ENCODE data around the gene TPM1. TPM values are rescaled to one million over a fixed set of nuclear protein-coding genes. Genes with fewer than 3 reads are reported as not detected.

Gene TPM1
- total and polyA plus RNA-seq, 2 of the 4 experiments (the other 2 are of a cell fraction): 661 to 1,623 TPM

DNA sequence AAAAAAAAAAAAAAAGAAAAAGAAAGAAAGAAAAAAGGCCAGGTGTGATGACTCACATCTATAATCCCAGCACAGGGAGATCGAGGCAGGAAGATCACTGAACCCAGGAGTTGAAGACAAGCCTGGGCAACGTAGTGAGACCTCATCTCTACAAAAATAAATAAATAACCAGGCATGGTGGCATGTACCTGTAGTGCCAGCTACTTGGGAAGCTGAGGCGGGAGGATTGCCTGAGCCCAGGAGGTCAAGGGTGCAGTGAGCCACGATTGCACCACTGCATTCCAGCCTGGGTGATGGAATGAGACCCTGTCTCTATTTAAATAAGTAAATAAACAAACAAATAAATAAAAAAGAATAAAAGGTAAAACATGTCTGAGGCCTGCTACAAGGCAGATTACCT is 39.8 kb downstream of the TPM1 start:
- Histone ChIP-seq H2BK120ac (ENCODE audit: low read depth, low read length) (no peak overlapping the region), H3K4me3 (ENCODE audit: insufficient read depth, low read depth, low read length) (no peak overlapping the region), H4K20me1 (ENCODE audit: insufficient read depth, low read length) (no peaks in the 10 kb centered on the region), H3K18ac (ENCODE audit: low read depth, low read length) (no peak overlapping the region), H3K14ac (replicated peaks; ENCODE audit: low read depth, low read length) (no peak overlapping the region), H3K9me1 (ENCODE audit: insufficient read depth, low read length) (peaks cover 14% of the 10 kb centered on the region), H2BK5ac (ENCODE audit: low read depth, low read length, poor library complexity, severe bottlenecking) (no peak overlapping the region), H3K4me1 (ENCODE audit: control insufficient read depth, insufficient read depth, low read length) (peaks cover 23% of the 10 kb centered on the region), H4K5ac (ENCODE audit: low read depth, low read length) (no peak overlapping the region), H3K27me3 (ENCODE audit: control insufficient read depth, insufficient read depth, low read length) (no peaks in the 10 kb centered on the region), H3K27ac (ENCODE audit: insufficient read depth, low read length) (no peak overlapping the region), H2AK5ac (ENCODE audit: low read depth, low read length) (no peak overlapping the region), H3K4ac (ENCODE audit: low read depth, low read length) (peak overlapping the region; percentile 32; the same call in 1 of the 2 replicates), H3K23ac (ENCODE audit: low read depth, low read length) (no peak overlapping the region), H2BK20ac (ENCODE audit: low read depth, low read length) (no peak overlapping the region), H3K56ac (ENCODE audit: extremely low read depth, insufficient read depth, low read length) (no peak overlapping the region), H4K91ac (ENCODE audit: insufficient read depth, low read depth, low read length) (no peak overlapping the region), H3K9me3 (ENCODE audit: control insufficient read depth, insufficient read depth, low read length) (no peaks in the 10 kb centered on the region), H2AK9ac (replicated peaks; ENCODE audit: low read depth, low read length, poor library complexity) (no peak overlapping the region), H3K9ac (ENCODE audit: low read depth, low read length) (no peak overlapping the region), H4K8ac (ENCODE audit: low read depth in 2 of 2, low read length in 2 of 2) (no peak overlapping the region), H3K4me2 (ENCODE audit: low read depth, low read length) (no peak overlapping the region), H2AFZ (replicated peaks; ENCODE audit: low read length, poor library complexity) (no peak overlapping the region), H3K36me3 (ENCODE audit: control insufficient read depth, insufficient read depth, low read length) (no peaks in the 10 kb centered on the region), H3K79me1 (ENCODE audit: low read depth in 1 of 2, low read length in 2 of 2) (no peaks in the 10 kb centered on the region), H2BK15ac (ENCODE audit: low read depth, low read length) (no peak overlapping the region)
- BruUV-seq (replicated peaks): no TSS peak
- ChIA-PET POLR2A (ENCODE audit: unreplicated experiment) (no interaction called here), CTCF (no interaction called here)
- no CpG with 5 or more reads among the region's 4 CpGs for WGBS, 2 experiments (ENCODE audit: extremely low coverage in 2 of 2, insufficient read length in 1 of 2)
- in situ Hi-C loops (cut with MboI; ENCODE audit: low sequenced_read_pairs) (no loop called here), intact Hi-C loops (cut with micrococcal nuclease) (no loop called here), dilution Hi-C loops (cut with HindIII; ENCODE audit: low sequenced_read_pairs, unreplicated experiment) (no loop called here)
- DNase-seq (no peak), ATAC-seq (ENCODE audit: low read depth) (no peak)
- no peak for TF ChIP-seq BHLHE40 (IDR thresholded peaks at IDR 0.05; ENCODE audit: low read depth, low read length)
- TF ChIP-seq RCOR1 (IDR thresholded peaks at IDR 0.05; ENCODE audit: insufficient replicate concordance, low read length): no peak
- no peak for TF ChIP-seq CHD1 (IDR thresholded peaks at IDR 0.05; ENCODE audit: low read depth, low read length)
- TF ChIP-seq FOS (IDR thresholded peaks at IDR 0.05; ENCODE audit: low read depth, low read length): no peak
- TF ChIP-seq MXI1 (IDR thresholded peaks at IDR 0.05; ENCODE audit: borderline replicate concordance, low read depth, low read length): no peak
- TF ChIP-seq POLR2A (IDR thresholded peaks at IDR 0.05; ENCODE audit: low read depth, low read length): no peak
- no peak for TF ChIP-seq ELK1 (IDR thresholded peaks at IDR 0.05; ENCODE audit: borderline replicate concordance, low read depth, low read length)
- TF ChIP-seq, protein P1, sequence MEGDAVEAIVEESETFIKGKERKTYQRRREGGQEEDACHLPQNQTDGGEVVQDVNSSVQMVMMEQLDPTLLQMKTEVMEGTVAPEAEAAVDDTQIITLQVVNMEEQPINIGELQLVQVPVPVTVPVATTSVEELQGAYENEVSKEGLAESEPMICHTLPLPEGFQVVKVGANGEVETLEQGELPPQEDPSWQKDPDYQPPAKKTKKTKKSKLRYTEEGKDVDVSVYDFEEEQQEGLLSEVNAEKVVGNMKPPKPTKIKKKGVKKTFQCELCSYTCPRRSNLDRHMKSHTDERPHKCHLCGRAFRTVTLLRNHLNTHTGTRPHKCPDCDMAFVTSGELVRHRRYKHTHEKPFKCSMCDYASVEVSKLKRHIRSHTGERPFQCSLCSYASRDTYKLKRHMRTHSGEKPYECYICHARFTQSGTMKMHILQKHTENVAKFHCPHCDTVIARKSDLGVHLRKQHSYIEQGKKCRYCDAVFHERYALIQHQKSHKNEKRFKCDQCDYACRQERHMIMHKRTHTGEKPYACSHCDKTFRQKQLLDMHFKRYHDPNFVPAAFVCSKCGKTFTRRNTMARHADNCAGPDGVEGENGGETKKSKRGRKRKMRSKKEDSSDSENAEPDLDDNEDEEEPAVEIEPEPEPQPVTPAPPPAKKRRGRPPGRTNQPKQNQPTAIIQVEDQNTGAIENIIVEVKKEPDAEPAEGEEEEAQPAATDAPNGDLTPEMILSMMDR (conservative IDR thresholded peaks at IDR 0.05; ENCODE audit: low read depth, low read length): no peak
- TF ChIP-seq RFX5 (IDR thresholded peaks at IDR 0.05; ENCODE audit: low read depth, low read length): no peak
- TF ChIP-seq CEBPB (IDR thresholded peaks at IDR 0.05; ENCODE audit: low read depth, low read length): no peak
- no peak for TF ChIP-seq SMC3 (IDR thresholded peaks at IDR 0.05; ENCODE audit: low read depth, low read length)
- TF ChIP-seq MAZ (IDR thresholded peaks at IDR 0.05; ENCODE audit: borderline replicate concordance, low read depth, low read length): no peak
- TF ChIP-seq USF2 (IDR thresholded peaks at IDR 0.05; ENCODE audit: low read depth, low read length): no peak
- no peak for TF ChIP-seq MAFK (IDR thresholded peaks at IDR 0.05; ENCODE audit: low read depth, low read length)
- TF ChIP-seq RAD21 (IDR thresholded peaks at IDR 0.05; ENCODE audit: low read length): no peak
- no peak for TF ChIP-seq NFE2L2 (IDR thresholded peaks at IDR 0.05; ENCODE audit: low read depth, low read length)
